Bone marrow (tissue), 2 donors: ENCODE results near the gene LRRC75A.
"Not testable (repeated sequence)": the region's sequence is repeated elsewhere in the genome, so short reads cannot be mapped to it uniquely, and the experiment has no call there.

Experiments used
- DNase-seq, 2 donors: peaks; one replicate each; lab custom pipeline; 2025; lab: John Stamatoyannopoulos, UW

Gene LRRC75A

GRCh38 chr17:16472539-16472938, 19.5 kb downstream of the LRRC75A start:
- DNase-seq = no peak

- DNase-seq = no peak
These were observed 20.7 kb downstream of the LRRC75A start for GRCh38 chr17:16471295-16471694.

- no peak for DNase-seq
These were observed 21.7 kb downstream of the LRRC75A start for GRCh38 chr17:16470265-16470664.

- DNase-seq = no peak
These were observed 23.5 kb downstream of the LRRC75A start for GRCh38 chr17:16468428-16468992.

DNA sequence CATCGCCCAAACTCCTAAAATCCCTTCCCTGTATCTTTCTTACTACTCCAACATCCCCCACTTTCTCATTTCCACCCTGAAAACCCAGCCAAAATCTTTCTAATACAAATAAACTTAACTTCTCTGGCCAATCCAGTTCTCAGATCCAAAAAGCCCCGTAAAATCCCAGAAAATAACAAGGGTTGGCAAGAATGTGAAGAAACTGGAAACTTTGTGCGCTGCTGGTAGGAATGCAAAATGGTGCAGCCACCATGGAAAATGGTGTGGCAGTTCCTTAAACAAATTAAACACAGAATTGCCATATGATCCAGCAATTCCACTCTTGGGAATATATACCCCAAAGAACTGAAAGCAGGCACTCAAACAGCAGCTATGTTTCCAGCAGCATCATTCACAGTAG, 24.1 kb downstream of the LRRC75A start:
- DNase-seq = no peak

DNA sequence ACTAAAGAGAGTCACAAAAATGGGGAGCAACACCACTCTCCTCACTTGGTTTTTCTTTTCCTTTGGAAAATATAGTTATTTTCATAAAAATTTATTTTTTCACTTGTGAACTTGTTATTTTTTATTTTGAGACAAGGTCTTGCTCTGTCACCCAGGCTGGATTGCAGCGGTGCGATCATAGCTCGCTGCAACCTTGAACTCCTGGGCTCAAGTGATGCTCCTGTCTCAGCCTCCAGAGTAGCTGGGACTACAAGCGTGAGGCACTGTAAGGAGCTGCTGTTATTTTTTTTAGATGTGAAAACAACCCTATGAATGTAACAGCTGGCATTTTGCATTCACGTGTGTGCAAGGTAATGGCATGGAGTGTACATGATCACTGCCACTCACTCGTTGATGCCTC, 24.9 kb downstream of the LRRC75A start:
- DNase-seq = no peak

DNA sequence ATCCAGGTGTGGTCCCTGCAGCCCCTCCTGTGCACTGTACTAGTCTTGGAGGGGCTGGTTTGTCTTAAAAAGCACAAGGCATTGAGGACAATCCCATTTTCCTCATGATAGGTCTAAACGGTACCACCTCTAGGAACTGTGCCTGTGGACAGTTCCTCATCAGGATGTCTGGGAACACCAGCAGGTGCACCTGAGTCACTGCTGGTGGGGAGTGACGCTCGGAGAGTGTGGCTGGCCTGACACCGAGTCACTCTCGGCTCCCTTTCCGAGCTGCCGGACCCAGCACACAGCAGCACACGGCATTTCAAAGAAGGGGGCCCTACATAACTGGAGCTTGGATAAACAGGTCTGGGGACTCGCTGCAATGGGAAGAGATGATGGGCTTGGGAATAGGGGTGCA, 25.6 kb downstream of the LRRC75A start:
- DNase-seq = no peak

DNA sequence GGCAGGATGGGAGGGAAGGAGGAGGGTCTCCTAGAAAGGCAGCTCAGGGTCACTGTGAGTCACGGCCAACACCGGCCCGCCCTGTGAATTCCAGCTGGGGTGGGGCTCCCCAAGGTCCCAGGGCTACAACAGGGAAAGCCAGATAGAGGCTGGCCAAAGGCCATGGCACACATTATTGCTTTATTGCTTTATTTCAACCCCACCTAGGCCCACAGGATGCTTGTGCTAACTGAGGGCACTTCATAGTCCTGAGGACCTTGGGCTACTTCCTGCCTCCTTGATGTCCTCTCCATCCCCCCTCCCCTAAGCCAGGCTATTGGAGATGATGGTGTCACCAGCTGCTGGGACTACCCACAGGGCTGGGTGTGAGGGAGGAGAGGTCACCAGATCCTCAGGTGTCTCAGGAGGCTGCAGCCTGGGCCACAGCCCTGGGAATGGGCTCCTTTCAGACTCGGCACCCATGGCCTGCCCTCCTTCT, 26.1 kb downstream of the LRRC75A start:
- no peak for DNase-seq

DNA sequence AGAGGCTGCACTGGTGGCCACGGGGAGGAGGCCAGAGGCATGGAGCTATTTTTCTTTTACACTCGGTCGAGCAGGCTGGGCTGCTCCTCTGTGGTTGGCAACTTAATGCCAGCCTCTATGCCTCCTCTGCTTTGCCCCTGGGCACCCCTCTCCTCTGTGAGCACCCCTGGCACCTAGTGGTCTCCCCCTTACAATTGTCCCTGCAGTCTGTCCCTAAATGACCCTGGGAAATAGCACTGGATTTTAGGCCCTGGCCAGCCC, 27.0 kb downstream of the LRRC75A start:
- no peak for DNase-seq

DNA sequence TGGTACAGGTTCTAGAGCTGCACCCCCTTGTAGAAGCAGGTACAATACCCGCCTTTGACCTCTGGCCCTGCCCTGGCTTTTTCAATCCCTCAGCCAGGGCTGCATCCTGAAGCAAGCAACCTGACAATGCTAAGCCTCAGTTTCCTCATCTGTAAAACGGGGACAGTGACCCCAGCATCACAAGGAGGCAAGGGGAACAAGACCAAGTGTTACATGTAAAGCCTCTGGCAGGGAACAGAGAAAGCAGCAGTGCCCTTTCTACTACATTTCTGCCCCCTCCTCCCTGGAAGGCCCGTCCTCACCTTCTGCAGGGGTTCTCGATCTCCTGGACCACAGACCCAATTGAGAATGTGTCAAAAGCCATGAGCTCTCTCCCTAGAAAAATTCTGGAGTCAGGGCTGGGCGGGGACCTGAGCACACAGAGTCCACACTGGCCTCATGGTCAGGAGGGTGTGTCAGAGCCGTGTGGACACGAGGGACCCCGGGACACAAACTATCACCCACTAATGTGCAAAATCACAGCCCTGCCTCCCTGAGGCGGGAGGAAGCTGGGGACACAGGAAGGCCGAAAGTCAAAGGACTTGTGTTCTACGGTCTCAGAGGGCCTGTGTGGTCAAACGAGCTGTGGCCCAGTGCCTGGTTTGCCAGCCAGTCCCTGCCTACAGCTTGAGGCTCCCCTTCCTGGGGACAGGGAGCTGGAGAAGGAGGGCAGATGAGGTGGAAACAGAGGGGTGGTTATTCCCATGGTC, 27.5 kb downstream of the LRRC75A start:
- no peak for DNase-seq

DNA sequence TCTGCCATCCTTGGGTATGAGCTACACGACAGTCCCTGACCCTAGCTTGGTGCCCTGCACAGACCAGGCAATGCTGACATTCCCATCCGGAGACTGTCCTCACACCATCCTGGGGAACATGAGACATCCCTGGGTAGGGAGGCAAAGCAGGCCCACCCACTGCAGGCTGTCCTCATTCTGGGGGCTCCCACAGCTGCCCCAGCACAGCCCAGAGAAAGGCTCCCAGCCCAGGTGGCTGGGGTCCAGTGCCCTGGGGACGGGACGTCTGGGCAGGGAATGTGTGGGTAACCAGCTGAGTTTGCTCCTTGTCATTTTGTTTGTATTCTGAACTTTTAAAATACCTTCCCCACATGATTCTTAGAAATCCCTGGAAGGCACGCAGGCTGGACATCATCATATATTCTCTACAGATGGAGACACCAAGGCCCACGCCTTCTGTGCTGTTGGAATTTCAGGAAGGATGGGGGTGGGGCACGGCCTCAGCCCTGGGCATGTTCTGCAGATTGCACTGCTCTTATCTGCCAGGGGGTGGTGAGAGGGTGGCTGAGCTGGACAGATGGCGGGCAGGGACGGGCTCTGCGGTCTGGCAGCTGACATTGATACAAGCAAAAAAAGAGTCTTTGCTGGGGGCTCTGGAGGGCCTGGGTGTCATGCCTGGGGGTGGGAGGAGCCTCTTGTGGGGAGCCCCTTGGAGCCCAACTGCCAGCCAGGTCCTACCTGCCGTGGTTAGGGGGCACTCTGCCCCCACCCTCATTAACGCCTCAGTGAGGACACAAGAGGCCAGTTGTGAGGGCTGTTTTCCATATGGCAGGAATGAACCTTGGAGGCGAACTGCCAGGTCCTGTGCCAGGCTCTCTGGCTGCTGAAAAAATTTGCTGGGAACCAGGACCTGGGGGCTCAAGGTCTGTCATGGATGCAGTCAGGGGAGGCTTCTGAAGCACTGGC, 28.4 kb downstream of the LRRC75A start:
- DNase-seq = no peak

- DNase-seq = no peak
These were observed 29.7 kb downstream of the LRRC75A start for GRCh38 chr17:16462070-16462864.

DNA sequence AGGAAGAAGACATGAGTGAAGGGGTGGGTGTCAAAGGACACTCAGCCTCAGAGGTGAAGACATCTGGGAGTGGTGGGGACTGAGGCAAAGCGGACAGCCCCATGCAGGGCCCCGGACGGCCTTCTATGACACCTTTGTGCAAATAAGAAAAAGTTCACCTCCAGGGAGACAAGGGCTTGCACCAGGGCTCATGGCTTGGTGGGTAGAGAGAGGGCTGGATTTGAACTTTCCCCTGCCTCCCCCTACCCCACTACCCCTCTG, 30.5 kb downstream of the LRRC75A start:
- no peak for DNase-seq

- no peak for DNase-seq
These were observed 31.0 kb downstream of the LRRC75A start for GRCh38 chr17:16460796-16461605.

GRCh38 chr17:16459855-16460550, 32.0 kb downstream of the LRRC75A start:
- no peak for DNase-seq

- DNase-seq = no peak
These were observed 32.7 kb downstream of the LRRC75A start for GRCh38 chr17:16459271-16459670.

GRCh38 chr17:16456742-16457316, 35.2 kb downstream of the LRRC75A start:
- no peak for DNase-seq

- no peak for DNase-seq
These were observed 35.8 kb downstream of the LRRC75A start for GRCh38 chr17:16455997-16456741.

GRCh38 chr17:16453493-16453851, 38.5 kb downstream of the LRRC75A start:
- DNase-seq = no peak

- DNase-seq = not testable (repeated sequence)
These were observed 39.7 kb downstream of the LRRC75A start for GRCh38 chr17:16452268-16452667.
